ENCODE data around the gene GZF1.

Gene GZF1

DNA sequence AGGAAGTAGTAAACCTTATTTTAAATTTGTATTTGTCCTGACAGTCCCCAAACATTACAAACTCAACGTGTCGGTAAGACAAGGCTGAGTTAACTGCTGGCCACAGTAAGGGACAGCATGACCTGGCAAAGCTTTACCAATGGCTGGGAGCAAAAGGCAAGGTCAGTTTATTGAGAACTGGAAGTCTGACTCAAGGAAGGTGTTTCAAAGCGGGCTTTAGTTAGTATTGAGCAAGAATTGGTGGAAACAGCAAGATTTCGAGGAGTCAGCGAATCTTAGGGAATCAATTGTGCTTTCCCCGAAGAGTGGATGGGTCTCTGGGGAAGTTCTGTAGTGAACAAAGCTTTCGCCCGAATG lies 885 bp upstream of the GZF1 start:
- peak; percentile 55 for DNase-seq (ENCODE audit: low read depth)
- peak overlapping the region; percentile 78 for H3K4me3 ChIP-seq (ENCODE audit: low read depth, low read length)
- no peak for TF ChIP-seq CTCF (conservative IDR thresholded peaks at IDR 0.05; ENCODE audit: low read depth, low read length)

DNA sequence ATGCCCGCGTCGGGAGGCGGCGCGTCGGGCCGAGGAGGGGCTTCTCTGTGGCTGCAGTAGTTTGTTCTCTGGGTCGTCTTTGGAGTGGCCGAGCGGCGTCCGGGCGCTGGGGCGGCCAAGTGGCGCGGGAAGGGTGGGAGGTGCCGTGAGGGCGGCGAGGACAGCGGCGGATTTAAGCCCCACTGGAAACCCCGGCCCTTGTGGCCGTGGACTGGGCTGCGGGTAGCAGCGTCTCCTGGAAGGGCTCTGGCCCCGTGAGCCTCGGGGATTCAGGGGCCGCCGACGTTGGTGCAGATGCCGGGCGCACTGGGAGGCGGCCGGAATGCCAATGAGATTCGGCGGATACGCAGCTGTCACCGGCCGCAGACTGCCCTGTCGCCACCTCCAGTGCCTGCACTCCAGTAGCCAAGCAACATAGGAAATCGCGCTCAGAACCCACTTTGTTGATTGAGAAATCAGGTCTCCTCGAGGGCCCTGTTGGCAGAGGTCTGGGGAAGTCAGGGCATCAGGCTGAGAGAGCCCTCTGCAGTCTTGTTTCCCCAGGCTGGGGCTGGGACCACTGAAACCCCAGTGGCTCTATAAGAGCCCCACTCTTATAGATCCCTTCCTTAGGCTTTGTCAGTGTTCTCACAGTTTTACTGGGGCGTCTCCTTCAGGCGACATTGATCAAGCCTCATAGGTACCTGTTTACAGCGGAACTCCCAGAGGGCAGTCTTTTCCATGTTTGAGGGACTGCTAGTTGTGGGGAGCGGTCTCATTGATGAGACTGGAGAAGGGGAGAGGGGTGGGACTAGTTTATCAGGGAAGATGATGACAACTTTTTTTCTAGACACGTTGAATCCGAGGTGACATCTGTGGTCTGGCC lies 642 bp downstream of the GZF1 start:
- peak; percentile 47 for DNase-seq (ENCODE audit: low read depth)

DNA sequence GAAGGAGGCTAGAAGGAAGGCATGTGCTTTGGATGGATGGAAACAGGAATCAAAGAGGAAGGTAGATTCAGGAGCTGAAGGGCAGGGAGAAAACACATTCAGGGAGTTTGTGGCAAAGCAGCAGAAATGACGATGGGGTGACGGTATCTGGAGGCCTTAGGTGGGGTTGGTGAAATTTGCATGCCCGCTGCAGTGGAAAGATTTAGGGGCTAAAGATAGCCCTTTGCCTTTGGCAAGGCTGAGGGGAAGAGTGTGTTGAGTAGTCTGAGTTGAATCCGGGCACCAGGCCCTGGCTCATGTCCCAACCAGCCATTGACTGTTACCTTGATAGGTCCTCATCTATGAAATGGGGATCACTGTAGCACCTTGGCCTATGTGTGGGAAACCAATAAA lies 1.3 kb downstream of the GZF1 start:
- no peak for DNase-seq (ENCODE audit: low read depth)
- H3K4me3 ChIP-seq (ENCODE audit: low read depth, low read length), result peak overlapping the region; percentile 82
- TF ChIP-seq CTCF (conservative IDR thresholded peaks at IDR 0.05; ENCODE audit: low read depth, low read length), result no peak

More for the DNA sequence above, 642 bp downstream of the GZF1 start:
- peak overlapping the region; percentile 82 for H3K4me3 ChIP-seq (ENCODE audit: low read depth, low read length)
- no peak for TF ChIP-seq CTCF (conservative IDR thresholded peaks at IDR 0.05; ENCODE audit: low read depth, low read length)

GRCh38 chr20:23365390-23366165 lies 3.6 kb downstream of the GZF1 start:
- no peak for DNase-seq (ENCODE audit: low read depth)
- no peak for TF ChIP-seq CTCF (conservative IDR thresholded peaks at IDR 0.05; ENCODE audit: low read depth, low read length)
- no peak overlapping the region for H3K4me3 ChIP-seq (ENCODE audit: low read depth, low read length)

DNA sequence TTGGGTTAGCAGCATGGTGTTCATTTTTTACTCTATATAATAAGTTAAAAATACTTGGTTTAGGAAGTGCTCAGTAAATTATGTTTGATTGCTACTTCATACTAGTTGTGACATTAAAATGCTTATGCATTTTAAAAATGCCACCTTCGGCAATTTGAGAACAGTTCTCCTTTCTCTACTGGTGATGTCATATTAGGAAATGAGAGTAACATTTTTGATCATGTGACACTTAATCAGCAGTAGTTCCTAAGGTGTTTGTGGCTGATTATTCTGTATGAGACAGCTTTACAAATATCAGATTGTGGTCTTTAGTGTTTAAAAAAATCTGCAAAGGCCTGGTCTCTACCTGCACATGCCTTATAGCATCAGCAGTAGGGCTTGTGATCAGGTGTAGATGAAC lies 4.4 kb downstream of the GZF1 start:
- no peak for DNase-seq (ENCODE audit: low read depth)
- no peak overlapping the region for H3K4me3 ChIP-seq (ENCODE audit: low read depth, low read length)
- TF ChIP-seq CTCF (conservative IDR thresholded peaks at IDR 0.05; ENCODE audit: low read depth, low read length), result no peak

DNA sequence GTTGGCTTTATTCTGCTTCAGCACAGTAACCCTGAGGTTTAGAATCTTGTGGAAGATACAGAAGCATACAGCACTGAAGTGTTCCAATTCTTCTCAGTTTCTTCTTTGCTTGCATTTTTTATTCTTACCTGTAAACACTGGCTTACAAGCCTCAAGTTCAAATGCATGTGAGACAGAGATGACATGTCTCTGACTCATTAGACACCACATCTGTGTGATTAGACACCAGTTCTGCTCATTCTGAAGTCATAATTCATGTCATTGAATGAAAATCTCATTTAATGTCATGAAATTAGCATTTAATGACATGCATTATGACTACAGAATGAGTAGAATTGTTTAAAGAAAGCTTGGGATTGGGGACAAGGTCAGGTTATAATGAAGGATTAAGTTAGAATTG lies 5.8 kb downstream of the GZF1 start:
- H3K4me3 ChIP-seq (ENCODE audit: low read depth, low read length), result no peak overlapping the region
- TF ChIP-seq CTCF (conservative IDR thresholded peaks at IDR 0.05; ENCODE audit: low read depth, low read length), result no peak
- DNase-seq (ENCODE audit: low read depth), result no peak

Measured in choroid plexus epithelial cell (primary cell).